Karpas-422 (cell line): ENCODE measurements around the gene CNDP2. TPM values are rescaled to one million over a fixed set of nuclear protein-coding genes. Genes with fewer than 3 reads are reported as not detected.

Experiments
- DNase-seq: peaks from one replicate; pipeline ENCODE4 v3.0.0-alpha.2; 2015
- H2AFZ ChIP-seq: fragments of 200-600 bp; sonication (generic); 2 replicates; pipeline ENCODE4 v1.6.1; 2014; ENCODE audit warnings: antibody characterized with exemption, low read length, mixed read lengths
- H3K27ac ChIP-seq: fragments of 200-600 bp; sonication (generic); 2 replicates; pipeline ENCODE4 v1.5.1; 2014; ENCODE audit warnings: mild to moderate bottlenecking, low read length, moderate library complexity
- H3K27me3 ChIP-seq: fragments of 200-600 bp; sonication (generic); 2 replicates; pipeline ENCODE4 v1.6.1; 2014; ENCODE audit warnings: low read length, mixed read lengths
- H3K36me3 ChIP-seq: fragments of 200-600 bp; sonication (generic); 2 replicates; pipeline ENCODE4 v1.6.1; 2014; ENCODE audit warnings: low read length, mixed read lengths; ENCODE audit not compliant: insufficient read depth
- H3K4me1 ChIP-seq: fragments of 200-600 bp; sonication (generic); 2 replicates; pipeline ENCODE4 v1.6.1; 2014; ENCODE audit warnings: mild to moderate bottlenecking, low read length, mixed read lengths
- H3K4me2 ChIP-seq: fragments of 200-600 bp; sonication (generic); 2 replicates; pipeline ENCODE4 v1.6.1; 2014; ENCODE audit warnings: low read length, low read depth, mild to moderate bottlenecking; ENCODE audit not compliant: poor library complexity, severe bottlenecking
- H3K4me3 ChIP-seq: fragments of 200-600 bp; sonication (generic); 2 replicates; pipeline ENCODE4 v1.5.1; 2014; ENCODE audit warnings: mild to moderate bottlenecking, antibody characterized with exemption, low read length, mixed read lengths
- H3K79me2 ChIP-seq: fragments of 200-600 bp; sonication (generic); 2 replicates; pipeline ENCODE4 v1.6.1; 2014; ENCODE audit warnings: mild to moderate bottlenecking, low read length, mixed read lengths
- H3K9ac ChIP-seq: fragments of 200-600 bp; sonication (generic); 2 replicates; pipeline ENCODE4 v1.6.0; 2014; ENCODE audit warnings: low read length
- H3K9me2 ChIP-seq: fragments of 200-600 bp; sonication (generic), shearing (Covaris generic); replicated peaks from 2 replicates; pipeline ENCODE4 v1.6.0; 2014; ENCODE audit warnings: mild to moderate bottlenecking, low read length, moderate library complexity; ENCODE audit not compliant: insufficient read depth
- H3K9me3 ChIP-seq: fragments of 300-700, 200-600 bp; sonication (generic); 2 replicates; pipeline ENCODE4 v1.6.1; 2014; ENCODE audit warnings: low read length, mixed read lengths
- H4K20me1 ChIP-seq: fragments of 200-600 bp; sonication (generic); 2 replicates; pipeline ENCODE4 v1.6.1; 2014; ENCODE audit warnings: mild to moderate bottlenecking, antibody characterized with exemption, low read length, low read depth; ENCODE audit not compliant: insufficient read depth
- total RNA-seq: library from RNA; depleted of rRNA; stranded (reverse); fragments of >200 nt; shearing (Covaris generic); gene quantifications from 2 replicates; pipeline ENCODE4 v1.2.3, GENCODE V29; 2014; ENCODE audit warnings: low replicate concordance; rRNA removed

The CNDP2 gene
- total RNA-seq, 1 experiment from 2014 or later = 137 TPM

- Histone ChIP-seq H3K36me3 (no peaks in the 10 kb centered on the region), H3K9ac (no peak overlapping the region), H3K27me3 (no peaks in the 10 kb centered on the region)
Measured at GRCh38 chr18:74573053-74573452, 76.9 kb downstream of the CNDP2 start.

More at GRCh38 chr18:74573053-74573452, 76.9 kb downstream of the CNDP2 start:
- H3K9me2 ChIP-seq = no peaks in the 10 kb centered on the region
- H3K4me3 ChIP-seq = no peak overlapping the region
- no peak for DNase-seq
- H3K9me3 ChIP-seq = no peaks in the 10 kb centered on the region
- H3K79me2 ChIP-seq = no peaks in the 10 kb centered on the region
- no peaks in the 10 kb centered on the region for H4K20me1 ChIP-seq
- H3K27ac ChIP-seq = no peak overlapping the region
- H3K4me1 ChIP-seq = peaks cover 4% of the 10 kb centered on the region
- no peak overlapping the region for H3K4me2 ChIP-seq
- no peak overlapping the region for H2AFZ ChIP-seq

Other genes with a start within 250 kb of the CNDP2 start
- 43.5 and 50.9 TPM in 2 replicates for gene CYB5A, start 204.4 kb upstream of the CNDP2 start, total RNA-seq
- gene C18orf63, start 180.5 kb upstream of the CNDP2 start, total RNA-seq = not detected in 2 replicates
- gene DIPK1C, start 39.1 kb upstream of the CNDP2 start, total RNA-seq = not detected in 2 replicates
- gene CNDP1, start 38.1 kb downstream of the CNDP2 start, total RNA-seq = 0.11 TPM in 1 of 2 replicates, not detected in the other
- gene ZNF407, start 101.5 kb downstream of the CNDP2 start, total RNA-seq = 14.6 and 18.1 TPM in 2 replicates